Measurements from ENCODE around the gene TSNAXIP1.
"Not testable (repeated sequence)": the region's sequence is repeated elsewhere in the genome, so short reads cannot be mapped to it uniquely, and the experiment has no call there.

Gene TSNAXIP1

GRCh38 chr16:67814567-67814966 lies 7.9 kb downstream of the TSNAXIP1 start:
- Histone ChIP-seq H3K27ac (ENCODE audit: low read length) (no peak overlapping the region), H3K27me3 (ENCODE audit: control insufficient read depth, insufficient read depth, low read length) (no peaks in the 10 kb centered on the region), H3K9ac (ENCODE audit: low read length) (no peak overlapping the region), H3K4me1 (ENCODE audit: control insufficient read depth, low read depth, low read length) (no peaks in the 10 kb centered on the region), H3K4me3 (ENCODE audit: low read length) (no peak overlapping the region), H3K36me3 (ENCODE audit: control insufficient read depth, low read depth, low read length) (no peaks in the 10 kb centered on the region), H3K9me3 (ENCODE audit: control insufficient read depth, low read depth, low read length) (no peaks in the 10 kb centered on the region)

- no peaks in the 10 kb centered on the region for H3K27me3 ChIP-seq (ENCODE audit: control insufficient read depth, insufficient read depth, low read length)
These were observed 14.0 kb downstream of the TSNAXIP1 start for GRCh38 chr16:67820608-67821259.

GRCh38 chr16:67822511-67822910 lies 15.8 kb downstream of the TSNAXIP1 start:
- Histone ChIP-seq H3K36me3 (ENCODE audit: control insufficient read depth, low read depth, low read length) (peaks cover 12% of the 10 kb centered on the region), H3K27me3 (ENCODE audit: control insufficient read depth, insufficient read depth, low read length) (no peaks in the 10 kb centered on the region), H3K4me1 (ENCODE audit: control insufficient read depth, low read depth, low read length) (no peaks in the 10 kb centered on the region), H3K9me3 (ENCODE audit: control insufficient read depth, low read depth, low read length) (no peaks in the 10 kb centered on the region), H3K27ac (ENCODE audit: low read length) (no peak overlapping the region), H3K9ac (ENCODE audit: low read length) (no peak overlapping the region), H3K4me3 (ENCODE audit: low read length) (no peak overlapping the region)

More at GRCh38 chr16:67820608-67821259, 14.0 kb downstream of the TSNAXIP1 start:
- H3K9me3 ChIP-seq (ENCODE audit: control insufficient read depth, low read depth, low read length) = no peaks in the 10 kb centered on the region
- H3K4me1 ChIP-seq (ENCODE audit: control insufficient read depth, low read depth, low read length) = no peaks in the 10 kb centered on the region
- H3K4me3 ChIP-seq (ENCODE audit: low read length) = no peak overlapping the region
- H3K36me3 ChIP-seq (ENCODE audit: control insufficient read depth, low read depth, low read length) = no peaks in the 10 kb centered on the region
- no peak overlapping the region for H3K27ac ChIP-seq (ENCODE audit: low read length)
- H3K9ac ChIP-seq (ENCODE audit: low read length) = no peak overlapping the region

GRCh38 chr16:67825119-67825518 lies 18.4 kb downstream of the TSNAXIP1 start:
- no peak overlapping the region for H3K9ac ChIP-seq (ENCODE audit: low read length)
- H3K4me3 ChIP-seq (ENCODE audit: low read length) = no peak overlapping the region
- H3K27me3 ChIP-seq (ENCODE audit: control insufficient read depth, insufficient read depth, low read length) = no peaks in the 10 kb centered on the region
- H3K36me3 ChIP-seq (ENCODE audit: control insufficient read depth, low read depth, low read length) = peaks cover 31% of the 10 kb centered on the region
- no peaks in the 10 kb centered on the region for H3K4me1 ChIP-seq (ENCODE audit: control insufficient read depth, low read depth, low read length)
- no peak overlapping the region for H3K27ac ChIP-seq (ENCODE audit: low read length)
- no peaks in the 10 kb centered on the region for H3K9me3 ChIP-seq (ENCODE audit: control insufficient read depth, low read depth, low read length)

- Histone ChIP-seq H3K27ac (ENCODE audit: low read length) (no peak overlapping the region), H3K9me3 (ENCODE audit: control insufficient read depth, low read depth, low read length) (no peaks in the 10 kb centered on the region), H3K27me3 (ENCODE audit: control insufficient read depth, insufficient read depth, low read length) (no peaks in the 10 kb centered on the region), H3K36me3 (ENCODE audit: control insufficient read depth, low read depth, low read length) (peaks cover 37% of the 10 kb centered on the region), H3K9ac (ENCODE audit: low read length) (no peak overlapping the region), H3K4me3 (ENCODE audit: low read length) (no peak overlapping the region), H3K4me1 (ENCODE audit: control insufficient read depth, low read depth, low read length) (no peaks in the 10 kb centered on the region)
These were observed 19.2 kb downstream of the TSNAXIP1 start for GRCh38 chr16:67825906-67826305.

GRCh38 chr16:67828651-67829050 lies 22.0 kb downstream of the TSNAXIP1 start:
- Histone ChIP-seq H3K27me3 (ENCODE audit: control insufficient read depth, insufficient read depth, low read length) (no peaks in the 10 kb centered on the region), H3K9ac (ENCODE audit: low read length) (no peak overlapping the region), H3K27ac (ENCODE audit: low read length) (no peak overlapping the region), H3K36me3 (ENCODE audit: control insufficient read depth, low read depth, low read length) (peaks cover 49% of the 10 kb centered on the region), H3K4me3 (ENCODE audit: low read length) (no peak overlapping the region), H3K4me1 (ENCODE audit: control insufficient read depth, low read depth, low read length) (no peaks in the 10 kb centered on the region), H3K9me3 (ENCODE audit: control insufficient read depth, low read depth, low read length) (no peaks in the 10 kb centered on the region)

GRCh38 chr16:67833030-67833414 lies 26.3 kb downstream of the TSNAXIP1 start:
- peaks cover 36% of the 10 kb centered on the region for H3K36me3 ChIP-seq (ENCODE audit: control insufficient read depth, low read depth, low read length)
- H3K4me1 ChIP-seq (ENCODE audit: control insufficient read depth, low read depth, low read length) = no peaks in the 10 kb centered on the region
- no peaks in the 10 kb centered on the region for H3K27me3 ChIP-seq (ENCODE audit: control insufficient read depth, insufficient read depth, low read length)
- peak overlapping the region; percentile 65 for H3K9ac ChIP-seq (ENCODE audit: low read length)
- H3K27ac ChIP-seq (ENCODE audit: low read length) = no peak overlapping the region
- no peaks in the 10 kb centered on the region for H3K9me3 ChIP-seq (ENCODE audit: control insufficient read depth, low read depth, low read length)
- H3K4me3 ChIP-seq (ENCODE audit: low read length) = peak overlapping the region; percentile 73

- Histone ChIP-seq H3K36me3 (ENCODE audit: control insufficient read depth, low read depth, low read length) (peaks cover 30% of the 10 kb centered on the region), H3K9me3 (ENCODE audit: control insufficient read depth, low read depth, low read length) (no peaks in the 10 kb centered on the region), H3K27me3 (ENCODE audit: control insufficient read depth, insufficient read depth, low read length) (no peaks in the 10 kb centered on the region), H3K9ac (ENCODE audit: low read length) (peak overlapping the region; percentile 65), H3K4me1 (ENCODE audit: control insufficient read depth, low read depth, low read length) (no peaks in the 10 kb centered on the region), H3K4me3 (ENCODE audit: low read length) (peak overlapping the region; percentile 73), H3K27ac (ENCODE audit: low read length) (no peak overlapping the region)
These were observed 26.9 kb downstream of the TSNAXIP1 start for GRCh38 chr16:67833415-67834241.

- Histone ChIP-seq H3K4me3 (ENCODE audit: low read length) (peak overlapping the region; percentile 73), H3K9me3 (ENCODE audit: control insufficient read depth, low read depth, low read length) (no peaks in the 10 kb centered on the region), H3K9ac (ENCODE audit: low read length) (no peak overlapping the region), H3K27ac (ENCODE audit: low read length) (no peak overlapping the region), H3K27me3 (ENCODE audit: control insufficient read depth, insufficient read depth, low read length) (no peaks in the 10 kb centered on the region), H3K4me1 (ENCODE audit: control insufficient read depth, low read depth, low read length) (no peaks in the 10 kb centered on the region), H3K36me3 (ENCODE audit: control insufficient read depth, low read depth, low read length) (peaks cover 26% of the 10 kb centered on the region)
These were observed 27.5 kb downstream of the TSNAXIP1 start for GRCh38 chr16:67834242-67834614.

- not testable (repeated sequence) for H3K27me3 ChIP-seq (ENCODE audit: control insufficient read depth, insufficient read depth, low read length); H3K36me3 ChIP-seq (ENCODE audit: control insufficient read depth, low read depth, low read length); H3K27ac ChIP-seq (ENCODE audit: low read length); H3K4me1 ChIP-seq (ENCODE audit: control insufficient read depth, low read depth, low read length); H3K9me3 ChIP-seq (ENCODE audit: control insufficient read depth, low read depth, low read length); H3K9ac ChIP-seq (ENCODE audit: low read length); H3K4me3 ChIP-seq (ENCODE audit: low read length)
These were observed 30.5 kb downstream of the TSNAXIP1 start for GRCh38 chr16:67837190-67837589.

GRCh38 chr16:67837811-67838210 lies 31.1 kb downstream of the TSNAXIP1 start:
- no peak overlapping the region for H3K27ac ChIP-seq (ENCODE audit: low read length)
- H3K9ac ChIP-seq (ENCODE audit: low read length) = no peak overlapping the region
- H3K4me1 ChIP-seq (ENCODE audit: control insufficient read depth, low read depth, low read length) = peaks cover 6% of the 10 kb centered on the region
- H3K4me3 ChIP-seq (ENCODE audit: low read length) = no peak overlapping the region
- no peaks in the 10 kb centered on the region for H3K27me3 ChIP-seq (ENCODE audit: control insufficient read depth, insufficient read depth, low read length)
- H3K36me3 ChIP-seq (ENCODE audit: control insufficient read depth, low read depth, low read length) = no peaks in the 10 kb centered on the region
- no peaks in the 10 kb centered on the region for H3K9me3 ChIP-seq (ENCODE audit: control insufficient read depth, low read depth, low read length)

Data from iPS-18a (cell line).